Neutrophil (primary cell): ENCODE measurements around the gene MEN1.

ENCODE experiments used
- H3K27ac ChIP-seq: fragments of 200-600 bp; sonication (generic); 2 replicates; pipeline ENCODE4 v1.5.1; 2016; ENCODE audit warnings: mild to moderate bottlenecking, moderate library complexity
- H3K27me3 ChIP-seq: fragments of 200-600 bp; sonication (generic); 2 replicates; pipeline ENCODE4 v1.6.0; 2016; ENCODE audit warnings: mild to moderate bottlenecking
- H3K36me3 ChIP-seq: fragments of 200-600 bp; sonication (generic); 2 replicates; pipeline ENCODE4 v1.5.1; 2017
- H3K4me1 ChIP-seq, 2 experiments: fragments of 200-600 bp in 1 of 2; sonication (generic) in 1 of 2; 1 replicate in 1 of 2; 2 replicates in 1 of 2; pipeline versions ENCODE4 v1.5.1 to v1.6.1; 2013 to 2016; ENCODE audit warnings: low read depth in 1 of 2, low read length in 1 of 2, mild to moderate bottlenecking in 1 of 2, moderate library complexity in 1 of 2; ENCODE audit not compliant: control insufficient read depth in 1 of 2, insufficient read depth in 1 of 2
- H3K4me3 ChIP-seq, 2 experiments: fragments of 200-600 bp in 1 of 2; sonication (generic) in 1 of 2; 1 replicate in 1 of 2; 2 replicates in 1 of 2; pipeline ENCODE4 v1.5.1; 2013 to 2016; ENCODE audit warnings: low read depth in 1 of 2, low read length in 1 of 2, mild to moderate bottlenecking in 1 of 2, moderate library complexity in 1 of 2
- H3K9me3 ChIP-seq: fragments of 200-600 bp; sonication (generic); 2 replicates; pipeline ENCODE4 v1.5.1; 2016
- CTCF ChIP-seq: fragments of 200-600 bp; sonication (generic); IDR thresholded peaks from 2 replicates; pipeline ENCODE4 v1.5.1; 2016; ENCODE audit warnings: antibody characterized with exemption

MEN1 gene

DNA sequence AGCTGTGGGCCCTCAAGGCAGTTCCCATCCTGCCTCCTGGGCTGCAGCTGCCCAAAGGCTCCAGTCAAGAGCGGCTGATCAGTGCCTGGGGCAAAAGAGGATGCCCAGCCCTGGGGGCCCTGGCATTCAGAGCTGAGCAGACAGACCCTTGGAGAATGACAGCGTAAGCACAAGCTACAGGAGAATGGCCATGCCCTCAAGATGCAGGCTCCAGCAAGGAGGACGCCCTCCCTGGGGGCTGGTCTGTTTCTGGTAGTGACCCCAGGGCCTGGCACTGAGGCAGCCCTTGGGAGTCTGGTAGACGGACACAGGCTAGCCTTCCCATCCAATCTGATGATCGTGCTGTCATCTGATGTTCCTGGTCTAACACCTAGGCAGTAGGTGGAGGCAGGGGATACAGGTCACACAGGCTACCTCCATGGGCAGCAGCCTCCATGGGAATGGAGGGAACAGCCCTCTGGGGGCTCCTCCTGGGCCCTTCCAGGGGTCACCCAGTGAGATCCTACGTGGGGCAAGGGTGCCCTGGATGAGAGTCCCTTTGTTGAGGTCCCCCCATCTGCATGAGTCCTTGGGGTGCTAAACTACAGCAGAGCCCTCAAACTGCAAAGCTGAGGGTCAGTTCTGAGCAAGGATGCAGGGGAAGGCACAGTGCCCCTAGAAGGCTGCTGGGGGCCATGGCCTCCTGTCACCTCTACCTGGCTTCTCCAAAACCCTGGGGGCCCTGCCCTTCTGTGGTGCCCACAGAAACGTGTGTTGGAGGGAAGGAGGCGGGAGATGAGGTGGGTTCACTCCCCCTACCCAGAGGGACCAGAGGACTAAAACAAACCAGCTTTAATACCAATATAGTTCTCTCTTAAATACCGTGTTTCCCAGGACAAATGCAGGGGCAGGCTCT lies 21.8 kb downstream of the MEN1 start:
- peaks cover 65% of the 10 kb centered on the region for H3K36me3 ChIP-seq
- peaks cover 0 to 5% of the 10 kb centered on the region in 2 experiments for H3K4me1 ChIP-seq
- no peaks in the 10 kb centered on the region for H3K27me3 ChIP-seq
- no peak overlapping the region for H3K4me3 ChIP-seq
- no peaks in the 10 kb centered on the region for H3K9me3 ChIP-seq
- peak overlapping the region; percentile 67 for H3K27ac ChIP-seq
- no peak for TF ChIP-seq CTCF

DNA sequence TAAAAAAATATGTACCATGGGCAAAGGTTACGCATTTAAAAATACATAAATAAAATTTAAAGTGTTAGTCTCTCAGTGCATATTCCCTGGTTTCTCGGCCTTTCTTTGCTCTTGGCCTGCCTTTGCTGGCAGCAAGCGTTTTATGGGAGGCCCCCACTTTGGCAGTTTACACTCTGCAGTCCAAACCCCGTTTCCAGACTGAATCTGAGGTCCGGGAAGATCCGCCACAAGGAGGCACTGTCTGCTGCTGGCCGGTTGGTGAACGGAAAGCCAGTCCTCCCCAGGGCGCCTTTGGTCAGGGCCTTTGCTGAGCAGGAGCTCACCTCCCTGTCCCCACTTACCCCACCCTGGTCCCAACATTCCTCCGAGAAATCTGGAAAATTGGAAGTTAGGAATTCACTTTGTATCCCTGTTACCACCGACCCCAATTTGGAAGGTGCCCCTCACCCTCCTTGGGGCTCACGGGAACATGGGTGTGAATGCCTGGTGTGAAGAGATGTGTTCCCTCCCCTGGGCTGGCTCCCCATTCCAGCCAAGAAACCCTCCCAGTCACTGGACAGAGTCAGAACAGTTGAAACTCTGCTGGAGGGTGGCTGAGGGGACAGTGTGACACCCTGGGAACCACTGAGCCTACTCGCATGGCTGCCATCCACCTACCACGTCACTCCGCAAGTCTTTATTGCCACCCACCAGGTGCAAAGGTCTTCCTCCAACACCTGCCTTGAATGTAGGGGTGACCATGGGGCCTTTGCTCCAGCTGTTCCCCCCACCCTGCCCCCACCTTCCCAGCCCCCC lies 22.6 kb downstream of the MEN1 start:
- H3K9me3 ChIP-seq: no peaks in the 10 kb centered on the region
- TF ChIP-seq CTCF: peak; percentile 69
- H3K27ac ChIP-seq: peak overlapping the region; percentile 67

GRCh38 chr11:64786308-64786707 lies 24.0 kb downstream of the MEN1 start:
- TF ChIP-seq CTCF: no peak
- H3K4me1 ChIP-seq: peaks cover 8 to 10% of the 10 kb centered on the region in 2 experiments

More for the DNA sequence above, 22.6 kb downstream of the MEN1 start:
- H3K27me3 ChIP-seq: no peaks in the 10 kb centered on the region
- H3K36me3 ChIP-seq: peaks cover 56% of the 10 kb centered on the region
- no peak overlapping the region for H3K4me3 ChIP-seq
- peaks cover 5 to 10% of the 10 kb centered on the region in 2 experiments for H3K4me1 ChIP-seq

GRCh38 chr11:64784813-64785581 lies 25.4 kb downstream of the MEN1 start:
- H3K27me3 ChIP-seq: no peaks in the 10 kb centered on the region
- H3K36me3 ChIP-seq: peaks cover 29% of the 10 kb centered on the region
- H3K27ac ChIP-seq: no peak overlapping the region
- H3K4me3 ChIP-seq: no peak overlapping the region
- H3K4me1 ChIP-seq: peaks cover 14 to 16% of the 10 kb centered on the region in 2 experiments
- no peak for TF ChIP-seq CTCF
- H3K9me3 ChIP-seq: no peaks in the 10 kb centered on the region

More at GRCh38 chr11:64786308-64786707, 24.0 kb downstream of the MEN1 start:
- Histone ChIP-seq H3K4me3 (no peak overlapping the region), H3K36me3 (peaks cover 42% of the 10 kb centered on the region), H3K27me3 (no peaks in the 10 kb centered on the region), H3K27ac (no peak overlapping the region), H3K9me3 (no peaks in the 10 kb centered on the region)
